Measurements from ENCODE around the gene NDUFAF2.

GRCh38 chr5:61178702-61179101 lies 233.7 kb downstream of the NDUFAF2 start:
- TF ChIP-seq, protein P1, sequence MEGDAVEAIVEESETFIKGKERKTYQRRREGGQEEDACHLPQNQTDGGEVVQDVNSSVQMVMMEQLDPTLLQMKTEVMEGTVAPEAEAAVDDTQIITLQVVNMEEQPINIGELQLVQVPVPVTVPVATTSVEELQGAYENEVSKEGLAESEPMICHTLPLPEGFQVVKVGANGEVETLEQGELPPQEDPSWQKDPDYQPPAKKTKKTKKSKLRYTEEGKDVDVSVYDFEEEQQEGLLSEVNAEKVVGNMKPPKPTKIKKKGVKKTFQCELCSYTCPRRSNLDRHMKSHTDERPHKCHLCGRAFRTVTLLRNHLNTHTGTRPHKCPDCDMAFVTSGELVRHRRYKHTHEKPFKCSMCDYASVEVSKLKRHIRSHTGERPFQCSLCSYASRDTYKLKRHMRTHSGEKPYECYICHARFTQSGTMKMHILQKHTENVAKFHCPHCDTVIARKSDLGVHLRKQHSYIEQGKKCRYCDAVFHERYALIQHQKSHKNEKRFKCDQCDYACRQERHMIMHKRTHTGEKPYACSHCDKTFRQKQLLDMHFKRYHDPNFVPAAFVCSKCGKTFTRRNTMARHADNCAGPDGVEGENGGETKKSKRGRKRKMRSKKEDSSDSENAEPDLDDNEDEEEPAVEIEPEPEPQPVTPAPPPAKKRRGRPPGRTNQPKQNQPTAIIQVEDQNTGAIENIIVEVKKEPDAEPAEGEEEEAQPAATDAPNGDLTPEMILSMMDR (IDR thresholded peaks at IDR 0.05): no peak
- TF ChIP-seq POLR2AphosphoS5 (IDR thresholded peaks at IDR 0.05; ENCODE audit: insufficient read depth in 1 of 2, low read depth in 1 of 2): peak in 1 of 2 donors; percentile 9
